Measurements from ENCODE around the gene WAC. TPM values are rescaled to one million over a fixed set of nuclear protein-coding genes. Genes with fewer than 3 reads are reported as not detected.

WAC gene
- total and polyA plus RNA-seq, 2 of the 13 experiments (the other 11 are each of a cell fraction or from before 2014, with no cell fraction given), result 69.1 to 96.2 TPM

- TF ChIP-seq HDAC1 (CRISPR knock-in tag; IDR thresholded peaks at IDR 0.05) (peak; percentile 49; the same call in 1 of the 2 replicates), ZNF800 (CRISPR knock-in tag; IDR thresholded peaks at IDR 0.05) (0 out of 2 replicates have a peak, but pooled peaks have one; percentile 45), ZNF557 (CRISPR knock-in tag; IDR thresholded peaks at IDR 0.05) (no peak), MTA3 (CRISPR knock-in tag; IDR thresholded peaks at IDR 0.05) (no peak), CHCHD3 (CRISPR knock-in tag; IDR thresholded peaks at IDR 0.05) (no peak), ZNF337 (CRISPR knock-in tag; IDR thresholded peaks at IDR 0.05; ENCODE audit: borderline replicate concordance, low read depth) (0 out of 2 replicates have a peak, but pooled peaks have one; percentile 23), ELK4 (CRISPR knock-in tag; IDR thresholded peaks at IDR 0.05; ENCODE audit: borderline replicate concordance) (no peak), ZNF484 (CRISPR knock-in tag; IDR thresholded peaks at IDR 0.05; ENCODE audit: borderline replicate concordance, low read depth) (no peak), ZNF788 (CRISPR knock-in tag; IDR thresholded peaks at IDR 0.05; ENCODE audit: borderline replicate concordance) (peak; percentile 88), SP5 (CRISPR knock-in tag; IDR thresholded peaks at IDR 0.05; ENCODE audit: borderline replicate concordance, low read depth) (no peak; the same call in 1 of the 2 replicates), ASH2L (IDR thresholded peaks at IDR 0.05; ENCODE audit: insufficient read length, low read depth, low read length) (peak; percentile 96), ZNF629 (CRISPR knock-in tag; conservative IDR thresholded peaks at IDR 0.05) (0 out of 2 replicates have a peak, but pooled peaks have one; percentile 5), ZNF281 (CRISPR knock-in tag; IDR thresholded peaks at IDR 0.05; ENCODE audit: borderline replicate concordance) (peak; percentile 39; the same call in 1 of the 2 replicates), CAMTA2 (CRISPR knock-in tag; IDR thresholded peaks at IDR 0.05; ENCODE audit: borderline replicate concordance) (no peak), ZNF12 (CRISPR knock-in tag; IDR thresholded peaks at IDR 0.05) (0 out of 2 replicates have a peak, but pooled peaks have one; percentile 53), LBX2 (CRISPR knock-in tag; IDR thresholded peaks at IDR 0.05; ENCODE audit: borderline replicate concordance) (no peak), ZBTB7B (CRISPR knock-in tag; IDR thresholded peaks at IDR 0.05) (no peak), ZKSCAN8 (CRISPR knock-in tag; IDR thresholded peaks at IDR 0.05; ENCODE audit: borderline replicate concordance) (no peak), NR1H2 (CRISPR knock-in tag; IDR thresholded peaks at IDR 0.05; ENCODE audit: borderline replicate concordance, low read depth) (no peak), TGIF2 (CRISPR knock-in tag; IDR thresholded peaks at IDR 0.05) (peak; percentile 38; the same call in 1 of the 2 replicates)
Measured at GRCh38 chr10:28532337-28533185, at the start of gene WAC (continued).
